Measurements from ENCODE around the gene UNK. TPM values are rescaled to one million over a fixed set of nuclear protein-coding genes. Genes with fewer than 3 reads are reported as not detected.
A peak's percentile ranks its signal among the peaks of the same experiment; 100 is the strongest.

UNK gene
- total and polyA plus RNA-seq, 2 of the 13 experiments (the other 11 are each of a cell fraction or from before 2014, with no cell fraction given), result 31.6 to 33.0 TPM

DNA sequence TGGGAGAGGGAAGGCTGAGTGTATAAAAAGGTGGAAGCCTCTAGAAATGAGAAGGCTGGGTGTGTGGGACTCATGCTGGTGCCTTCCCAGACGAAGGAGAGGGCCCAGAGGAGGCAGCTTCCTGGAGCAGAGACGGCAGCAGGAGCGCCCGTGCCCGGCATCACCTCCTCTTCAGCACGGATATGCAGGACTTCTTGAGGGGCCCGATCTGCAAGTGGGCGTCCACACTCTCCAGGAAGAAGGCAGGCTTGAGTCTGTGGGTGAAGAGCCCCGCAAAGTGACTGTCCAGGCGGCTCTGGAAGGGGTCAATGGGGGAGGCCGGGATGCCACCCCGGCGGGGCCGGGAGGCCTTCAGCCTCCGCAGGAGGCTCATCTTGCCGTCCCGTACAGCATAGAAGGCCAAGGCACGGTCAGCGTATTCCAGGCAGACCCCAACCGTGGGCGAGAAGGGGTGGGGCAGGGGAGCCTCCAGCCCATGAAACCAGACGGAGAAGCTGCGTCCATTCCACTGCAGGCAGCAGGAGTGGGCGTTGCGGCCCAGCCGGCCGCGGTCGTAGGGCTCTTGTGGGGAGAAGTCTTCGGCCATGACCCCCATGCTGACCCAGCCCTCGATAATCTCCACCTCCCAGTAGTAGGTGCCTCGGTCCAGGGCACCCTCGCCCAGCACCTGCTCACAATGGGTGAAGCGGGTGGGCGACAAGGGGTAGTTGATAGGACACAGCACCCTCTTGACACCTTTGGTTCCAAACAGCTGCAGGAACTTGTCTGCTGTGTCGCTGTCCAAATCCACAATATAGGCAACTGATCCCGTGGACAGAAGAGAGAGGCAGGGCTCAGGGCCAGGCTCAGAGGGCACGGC lies 89.9 kb downstream of the UNK start:
- 96% methylated on average over 25 of the region's 38 CpGs for WGBS (ENCODE audit: low lambda C conversion rate)
- Histone ChIP-seq H3K4me1 (ENCODE audit: insufficient read depth, low read length) (peaks cover 76% of the 10 kb centered on the region), H3K36me3 (replicated peaks in 1 of 2; ENCODE audit: control insufficient read depth in 1 of 2, insufficient read depth in 2 of 2, low read length in 2 of 2) (peaks cover 3 to 18% of the 10 kb centered on the region in 2 experiments; a peak in 4 of 5 replicates), H3K79me2 (ENCODE audit: insufficient read depth, low read length) (peaks cover 30% of the 10 kb centered on the region), H3K4me3 (replicated peaks in 1 of 3; ENCODE audit: insufficient read depth in 1 of 3, low read depth in 2 of 3, low read length in 3 of 3) (no peak overlapping the region), H3K27me3 (ENCODE audit: control insufficient read depth in 1 of 2, insufficient read depth in 2 of 2, low read length in 2 of 2) (no peaks in the 10 kb centered on the region), H3K27ac (ENCODE audit: extremely low read length, insufficient read depth, low read length) (peak overlapping the region; percentile 97), H4K20me1 (ENCODE audit: insufficient read depth, low read length) (no peaks in the 10 kb centered on the region; the same call in 1 of the 2 replicates), H2AFZ (ENCODE audit: low read length) (no peak overlapping the region), H3K4me2 (ENCODE audit: low read depth, low read length) (no peak overlapping the region), H3K9me3 (ENCODE audit: low read length) (no peaks in the 10 kb centered on the region), H3K9ac (ENCODE audit: insufficient read depth, low read depth, low read length) (no peak overlapping the region)
- no peak for FAIRE-seq
- DNase-seq (ENCODE audit: low spot score), result no peak
- ChIA-PET CTCF (ENCODE audit: low intra/inter-chr PET ratio, low total read pairs) (no interaction called here), POLR2A (interaction anchor here (3.8 to 13.8 kb wide), 9 partner anchors 17 to 124 kb away, joined by 16 to 454 read pairs (median 81); partner anchors contain the start of genes CDK3, MRPL38, TRIM65 and UNC13D)
- intact Hi-C loops (cut with micrococcal nuclease; ENCODE audit: unreplicated experiment) (no loop called here), in situ Hi-C loops (cut with HindIII; ENCODE audit: extremely low pct_ligation_motif_present, low pct_unique_long_range_greater_than_20kb) (no loop called here)
- no TSS peak for BruUV-seq (replicated peaks)
- no peak for ATAC-seq
- TF ChIP-seq ZBTB14 (CRISPR knock-in tag; IDR thresholded peaks at IDR 0.05) (no peak), GPBP1L1 (CRISPR knock-in tag; IDR thresholded peaks at IDR 0.05) (no peak), JUNB (CRISPR knock-in tag; IDR thresholded peaks at IDR 0.05; ENCODE audit: borderline replicate concordance) (no peak), ZNF577 (CRISPR knock-in tag; IDR thresholded peaks at IDR 0.05; ENCODE audit: borderline replicate concordance, low read depth) (no peak), ARID5B (CRISPR knock-in tag; IDR thresholded peaks at IDR 0.05) (no peak), SP140L (CRISPR knock-in tag; IDR thresholded peaks at IDR 0.05; ENCODE audit: borderline replicate concordance) (no peak), PRMT3 (CRISPR knock-in tag; IDR thresholded peaks at IDR 0.05; ENCODE audit: borderline replicate concordance, low read depth) (no peak), KLF16 (CRISPR knock-in tag; IDR thresholded peaks at IDR 0.05) (no peak), ZBTB38 (CRISPR knock-in tag; IDR thresholded peaks at IDR 0.05) (peak; percentile 58; the same call in 1 of the 2 replicates), ATF4 (CRISPR knock-in tag; IDR thresholded peaks at IDR 0.05) (no peak), PCBP1 (IDR thresholded peaks at IDR 0.05; ENCODE audit: borderline replicate concordance, low read depth, low read length) (0 out of 2 replicates have a peak, but pooled peaks have one; percentile 1)
- TF ChIP-seq, protein P1, sequence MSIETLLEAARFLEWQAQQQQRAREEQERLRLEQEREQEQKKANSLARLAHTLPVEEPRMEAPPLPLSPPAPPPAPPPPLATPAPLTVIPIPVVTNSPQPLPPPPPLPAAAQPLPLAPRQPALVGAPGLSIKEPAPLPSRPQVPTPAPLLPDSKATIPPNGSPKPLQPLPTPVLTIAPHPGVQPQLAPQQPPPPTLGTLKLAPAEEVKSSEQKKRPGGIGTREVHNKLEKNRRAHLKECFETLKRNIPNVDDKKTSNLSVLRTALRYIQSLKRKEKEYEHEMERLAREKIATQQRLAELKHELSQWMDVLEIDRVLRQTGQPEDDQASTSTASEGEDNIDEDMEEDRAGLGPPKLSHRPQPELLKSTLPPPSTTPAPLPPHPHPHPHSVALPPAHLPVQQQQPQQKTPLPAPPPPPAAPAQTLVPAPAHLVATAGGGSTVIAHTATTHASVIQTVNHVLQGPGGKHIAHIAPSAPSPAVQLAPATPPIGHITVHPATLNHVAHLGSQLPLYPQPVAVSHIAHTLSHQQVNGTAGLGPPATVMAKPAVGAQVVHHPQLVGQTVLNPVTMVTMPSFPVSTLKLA (IDR thresholded peaks at IDR 0.05), result no peak

All from HepG2 (cell line).